ENCODE measurements around the gene PLEKHH3. TPM values are rescaled to one million over a fixed set of nuclear protein-coding genes. Genes with fewer than 3 reads are reported as not detected.

PLEKHH3 gene
- total and polyA plus RNA-seq, 10 donors = 9.4 to 19.5 (median 13.8) TPM

DNA sequence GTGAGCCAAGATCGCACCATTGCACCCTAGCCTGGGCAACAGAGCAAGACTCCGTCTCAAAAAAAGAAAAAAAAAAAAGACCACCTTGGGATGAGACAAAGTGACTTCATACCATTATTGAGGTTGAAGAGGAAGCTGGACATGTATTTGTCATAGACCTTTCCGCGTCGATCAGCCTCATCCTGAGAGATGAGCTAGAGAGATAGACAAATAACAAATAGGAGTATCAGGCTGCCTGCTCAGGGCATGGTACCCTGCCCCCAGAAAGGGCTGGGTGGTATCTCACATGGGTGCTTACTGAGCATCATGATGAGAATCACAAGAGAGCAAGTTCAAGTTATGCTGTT is 27.7 kb upstream of the PLEKHH3 start:
- 84 to 91% (median 86%) methylated on average over 5 of the region's 5 CpGs for WGBS, 5 donors

DNA sequence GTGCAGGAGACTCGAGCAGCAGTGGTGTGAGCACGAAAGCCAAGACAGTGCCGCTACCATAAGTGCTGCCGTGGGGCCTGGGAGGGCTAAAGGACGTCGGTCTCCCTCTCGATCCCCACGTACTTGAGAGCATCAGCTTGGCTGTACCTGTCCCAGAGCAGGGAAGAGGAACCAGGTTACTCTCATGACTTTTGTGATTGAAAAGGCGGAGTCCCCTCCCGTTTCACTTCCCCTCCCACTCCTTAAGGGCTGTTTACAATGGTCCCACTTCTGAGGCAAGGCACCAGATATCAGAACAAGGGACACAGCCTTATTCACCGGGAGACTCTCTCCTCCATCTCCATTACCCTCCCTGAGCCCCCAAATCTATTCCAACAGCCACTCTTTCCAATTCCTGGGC is 25.7 kb upstream of the PLEKHH3 start:
- peaks cover 0 to 98% (median 74%) of the 10 kb centered on the region in 6 donors for H3K36me3 ChIP-seq
- H3K4me3 ChIP-seq = no peak overlapping the region
- H3K4me1 ChIP-seq = peaks cover 0 to 50% (median 15%) of the 10 kb centered on the region in 6 donors
- no peak for TF ChIP-seq POLR2A (IDR thresholded peaks at IDR 0.05)
- peak in 1 of 3 donors; percentile 29 for TF ChIP-seq POLR2AphosphoS5 (IDR thresholded peaks at IDR 0.05)
- no peaks in the 10 kb centered on the region for H3K27me3 ChIP-seq (replicated peaks in 1 of 7)
- intact Hi-C loops (cut with DNase I; ENCODE audit: low total_unique reads) = no loop called here
- H3K27ac ChIP-seq = no peak overlapping the region
- no peaks in the 10 kb centered on the region for H3K9me3 ChIP-seq
- no peak for DNase-seq
- 60 to 87% (median 79%) methylated on average over 11 of the region's 11 CpGs for WGBS, 5 donors

More for the DNA sequence above, 27.7 kb upstream of the PLEKHH3 start:
- H3K27me3 ChIP-seq (replicated peaks in 1 of 7) = no peaks in the 10 kb centered on the region
- H3K27ac ChIP-seq = peak overlapping the region in 3 of 8 donors; percentile 1 to 36 (median 32)
- DNase-seq = no peak
- H3K9me3 ChIP-seq = no peaks in the 10 kb centered on the region
- H3K4me1 ChIP-seq = peaks cover 0 to 48% (median 13%) of the 10 kb centered on the region in 6 donors
- no peak for TF ChIP-seq POLR2A (IDR thresholded peaks at IDR 0.05)
- no peak for TF ChIP-seq CTCF (IDR thresholded peaks at IDR 0.05 in 8 of 11, conservative IDR thresholded peaks at IDR 0.05 in 3 of 11)
- no peak for TF ChIP-seq POLR2AphosphoS5 (IDR thresholded peaks at IDR 0.05)
- intact Hi-C loops (cut with DNase I; ENCODE audit: low total_unique reads) = no loop called here
- H3K4me3 ChIP-seq = no peak overlapping the region
- peaks cover 6 to 100% (median 93%) of the 10 kb centered on the region in 6 donors for H3K36me3 ChIP-seq

- no peak overlapping the region for H3K4me3 ChIP-seq
- no peaks in the 10 kb centered on the region for H3K27me3 ChIP-seq (replicated peaks in 1 of 7)
- no peak for DNase-seq
- H3K4me1 ChIP-seq = peaks cover 0 to 33% (median 4%) of the 10 kb centered on the region in 6 donors
- intact Hi-C loops (cut with DNase I; ENCODE audit: low total_unique reads) = no loop called here
- H3K27ac ChIP-seq = no peak overlapping the region
- WGBS, 5 donors = 83 to 90% (median 87%) methylated on average over 10 of the region's 10 CpGs
- no peaks in the 10 kb centered on the region for H3K9me3 ChIP-seq
- peaks cover 0 to 98% (median 68%) of the 10 kb centered on the region in 6 donors for H3K36me3 ChIP-seq
- no peak for TF ChIP-seq POLR2A (IDR thresholded peaks at IDR 0.05)
- TF ChIP-seq POLR2AphosphoS5 (IDR thresholded peaks at IDR 0.05) = no peak
- TF ChIP-seq CTCF (IDR thresholded peaks at IDR 0.05 in 8 of 11, conservative IDR thresholded peaks at IDR 0.05 in 3 of 11) = no peak
These were observed 23.9 kb upstream of the PLEKHH3 start for GRCh38 chr17:42700586-42701289.

- Histone ChIP-seq H3K9me3 (no peaks in the 10 kb centered on the region), H3K36me3 (peaks cover 0 to 98% (median 63%) of the 10 kb centered on the region in 6 donors), H3K4me3 (no peak overlapping the region), H3K4me1 (peaks cover 0 to 21% (median 2%) of the 10 kb centered on the region in 6 donors), H3K27ac (peak overlapping the region in 3 of 8 donors; percentile 15 to 27 (median 26)), H3K27me3 (replicated peaks in 1 of 7) (no peaks in the 10 kb centered on the region)
- no peak for DNase-seq
- intact Hi-C loops (cut with DNase I; ENCODE audit: low total_unique reads) = no loop called here
- TF ChIP-seq POLR2AphosphoS5 (IDR thresholded peaks at IDR 0.05) = no peak
- TF ChIP-seq CTCF (IDR thresholded peaks at IDR 0.05 in 8 of 11, conservative IDR thresholded peaks at IDR 0.05 in 3 of 11) = no peak
- TF ChIP-seq POLR2A (IDR thresholded peaks at IDR 0.05) = no peak
- 87 to 98% (median 91%) methylated on average over 4 of the region's 4 CpGs for WGBS, 5 donors
These were observed 22.6 kb upstream of the PLEKHH3 start for GRCh38 chr17:42699415-42699740.

All from spleen (tissue), 11 donors.